HCT116 (cell line): ENCODE measurements around the gene NCAPD2. TPM values are rescaled to one million over a fixed set of nuclear protein-coding genes. Genes with fewer than 3 reads are reported as not detected.

ENCODE experiments used
- ATAC-seq: fragments of 200-7000 bp; cut with Tn5 transposase; 2 replicates; pipeline ENCODE4 v1.9.1; 2020; ENCODE audit warnings: mild to moderate bottlenecking, moderate library complexity
- BruUV-seq: library from RNA; stranded (reverse); fragments of 400-500 nt; replicated peaks from 2 replicates; lab custom pipeline; 2021; lab: Mats Ljungman, UMichigan
- CTCF ChIA-PET: fragments of 300-600 bp; sonication (Branson Sonifier 250); formaldehyde crosslinking; loops from one replicate; lab custom pipeline; 2021; ENCODE audit warnings: antibody characterized with exemption; lab: Charles Lee
- POLR2A ChIA-PET: fragments of 300-600, 350-600 bp; sonication (Branson Sonifier 250); formaldehyde crosslinking; loops from one replicate; lab custom pipeline; 2021; ENCODE audit warnings: antibody characterized with exemption; lab: Charles Lee
- RAD21 ChIA-PET, 2 experiments: fragments of 300-600 bp; sonication (Branson Sonifier 250); formaldehyde crosslinking; loops; one replicate each; lab custom pipeline; 2023; ENCODE audit warnings: low total read pairs in 2 of 2; ENCODE audit not compliant: uncharacterized antibody in 2 of 2, unreplicated experiment in 2 of 2, low non-redundant PET in 1 of 2; lab: Charles Lee
- DNase-seq: peaks from one replicate; pipeline ENCODE4 v3.0.0-alpha.2; 2010; ENCODE audit warnings: low read depth, low spot score
- H2AFZ ChIP-seq: fragments of 200-600 bp; shearing (Covaris generic), sonication (generic); 2 replicates; pipeline ENCODE4 v1.6.1; 2017; ENCODE audit warnings: low read depth, mixed run types, mixed read lengths, antibody characterized with exemption, low read length; ENCODE audit not compliant: poor library complexity, severe bottlenecking
- H3K27ac ChIP-seq: 2 replicates; pipeline ENCODE4 v1.5.1; 2012; ENCODE audit warnings: low read depth, low read length
- H3K27me3 ChIP-seq: fragments of 200-600 bp; sonication (generic); 2 replicates; pipeline ENCODE4 v1.6.1; 2016; ENCODE audit warnings: mixed run types, low read length, mixed read lengths; ENCODE audit not compliant: insufficient read depth
- H3K36me3 ChIP-seq, 2 experiments: fragments of 200-500 bp in 1 of 2; fragments of 200-600 bp in 1 of 2; sonication (Bioruptor generic) in 1 of 2; sonication (generic) in 1 of 2; 2 replicates each; pipeline versions ENCODE4 v1.5.1 to v1.6.1; 2014 to 2016; ENCODE audit warnings: low read length in 2 of 2, inconsistent platforms in 1 of 2, mixed read lengths in 1 of 2, mixed run types in 1 of 2; ENCODE audit not compliant: insufficient read depth in 2 of 2, control insufficient read depth in 1 of 2
- H3K4me1 ChIP-seq, 2 experiments: fragments of 200-600 bp in 1 of 2; sonication (generic) in 1 of 2; 2 replicates each; pipeline versions ENCODE4 v1.5.1 to v1.6.1; 2012 to 2017; ENCODE audit warnings: low read length in 2 of 2, inconsistent platforms in 1 of 2, mild to moderate bottlenecking in 1 of 2, mixed read lengths in 1 of 2, mixed run types in 1 of 2, moderate library complexity in 1 of 2; ENCODE audit not compliant: insufficient read depth in 2 of 2, control insufficient read depth in 1 of 2
- H3K4me2 ChIP-seq: fragments of 200-600 bp; sonication (generic); 2 replicates; pipeline ENCODE4 v1.6.1; 2017; ENCODE audit warnings: mixed run types, low read length, mixed read lengths
- H3K4me3 ChIP-seq, 2 experiments: fragments of 200-600 bp in 1 of 2; sonication (generic) in 1 of 2; replicated peaks in 1 of 2; 2 replicates each; pipeline ENCODE4 v1.5.1; 2011 to 2016; ENCODE audit warnings: low read length in 2 of 2, control low read depth in 1 of 2, low read depth in 1 of 2, mild to moderate bottlenecking in 1 of 2, mixed read lengths in 1 of 2, mixed run types in 1 of 2
- H3K79me2 ChIP-seq: fragments of 200-600 bp; sonication (generic); 2 replicates; pipeline ENCODE4 v1.6.1; 2017; ENCODE audit warnings: mild to moderate bottlenecking, mixed run types, low read length, moderate library complexity, mixed read lengths; ENCODE audit not compliant: insufficient read depth
- H3K9ac ChIP-seq: fragments of 200-600 bp; sonication (generic); 2 replicates; pipeline ENCODE4 v1.6.1; 2016; ENCODE audit warnings: low read length, mixed read lengths
- H3K9me2 ChIP-seq: fragments of 200-600 bp; sonication (generic), shearing (Covaris generic); 2 replicates; pipeline ENCODE4 v1.6.1; 2017; ENCODE audit warnings: mixed run types, mild to moderate bottlenecking, moderate library complexity; ENCODE audit not compliant: insufficient read depth
- H3K9me3 ChIP-seq, 2 experiments: fragments of 200-500 bp in 1 of 2; fragments of 200-600 bp in 1 of 2; sonication (Bioruptor generic) in 1 of 2; sonication (generic) in 1 of 2; 2 replicates each; pipeline ENCODE4 v1.6.1; 2014 to 2017; ENCODE audit warnings: low read length in 2 of 2, mixed read lengths in 2 of 2, inconsistent platforms in 1 of 2, low read depth in 1 of 2, mild to moderate bottlenecking in 1 of 2, mixed run types in 1 of 2, moderate library complexity in 1 of 2; ENCODE audit not compliant: control insufficient read depth in 1 of 2, insufficient read depth in 1 of 2
- H4K20me1 ChIP-seq: fragments of 200-600 bp; sonication (generic), shearing (Covaris generic); 2 replicates; pipeline ENCODE4 v1.6.1; 2017; ENCODE audit warnings: mixed run types, mild to moderate bottlenecking, moderate library complexity; ENCODE audit not compliant: insufficient read depth
- ATF3 ChIP-seq: IDR thresholded peaks from 2 replicates; pipeline ENCODE4 v1.6.1; 2012
- CBX3 ChIP-seq: IDR thresholded peaks from 2 replicates; pipeline ENCODE4 v1.6.1; 2012; ENCODE audit warnings: low read depth
- CTCF ChIP-seq, 3 experiments: fragments of 200-600 bp in 1 of 3; sonication (generic) in 1 of 3; IDR thresholded peaks in 2 of 3; conservative IDR thresholded peaks in 1 of 3; 2 replicates each; pipeline ENCODE4 v1.5.1; 2012 to 2017; ENCODE audit warnings: low read depth in 2 of 3, low read length in 2 of 3, antibody characterized with exemption in 1 of 3, borderline replicate concordance in 1 of 3, control low read depth in 1 of 3, mild to moderate bottlenecking in 1 of 3, mixed read lengths in 1 of 3, mixed run types in 1 of 3, moderate library complexity in 1 of 3; ENCODE audit not compliant: insufficient read depth in 1 of 3
- EGR1 ChIP-seq: IDR thresholded peaks from 2 replicates; pipeline ENCODE4 v1.6.1; 2012; ENCODE audit warnings: low read depth
- ELF1 ChIP-seq: IDR thresholded peaks from 2 replicates; pipeline ENCODE4 v1.6.1; 2012; ENCODE audit warnings: low read depth, borderline replicate concordance
- EZH2 ChIP-seq: fragments of 200-600 bp; sonication (generic); IDR thresholded peaks from 2 replicates; pipeline ENCODE4 v1.6.1; 2017; ENCODE audit warnings: antibody characterized with exemption, mixed run types
- EZH2phosphoT487 ChIP-seq: fragments of 200-600 bp; IDR thresholded peaks from 2 replicates; pipeline ENCODE4 v1.6.1; 2018; ENCODE audit warnings: antibody characterized with exemption, borderline replicate concordance
- FOSL1 ChIP-seq: IDR thresholded peaks from 2 replicates; pipeline ENCODE4 v1.6.1; 2012; ENCODE audit warnings: low read depth
- MAX ChIP-seq: IDR thresholded peaks from 2 replicates; pipeline ENCODE4 v1.6.1; 2012
- POLR2A ChIP-seq: IDR thresholded peaks from 2 replicates; pipeline ENCODE4 v1.7.0; 2011; ENCODE audit warnings: borderline replicate concordance; ENCODE audit not compliant: insufficient read depth, insufficient read length; ENCODE audit errors: extremely low read depth
- POLR2AphosphoS5 ChIP-seq: IDR thresholded peaks from 2 replicates; pipeline ENCODE4 v1.6.1; 2011; ENCODE audit warnings: mild to moderate bottlenecking, low read depth, low read length, moderate library complexity
- REST ChIP-seq: IDR thresholded peaks from 2 replicates; pipeline ENCODE4 v1.6.1; 2012; ENCODE audit warnings: low read depth
- SIN3A ChIP-seq: IDR thresholded peaks from 2 replicates; pipeline ENCODE4 v1.6.1; 2012; ENCODE audit warnings: low read depth
- SP1 ChIP-seq: IDR thresholded peaks from 2 replicates; pipeline ENCODE4 v1.6.1; 2012; ENCODE audit warnings: low read depth
- SRF ChIP-seq: IDR thresholded peaks from 2 replicates; pipeline ENCODE4 v1.6.1; 2012; ENCODE audit warnings: low read depth
- TCF7L2 ChIP-seq: IDR thresholded peaks from 2 replicates; pipeline ENCODE4 v1.7.0; 2011; ENCODE audit warnings: borderline replicate concordance, inconsistent platforms; ENCODE audit not compliant: insufficient read depth, insufficient read length; ENCODE audit errors: extremely low read depth
- YY1 ChIP-seq: IDR thresholded peaks from 2 replicates; pipeline ENCODE4 v1.6.1; 2011; ENCODE audit warnings: low read length, low read depth, moderate library complexity, mild to moderate bottlenecking; ENCODE audit not compliant: insufficient replicate concordance; ENCODE audit errors: extremely low read depth
- ZBTB33 ChIP-seq: IDR thresholded peaks from 2 replicates; pipeline ENCODE4 v1.6.1; 2011; ENCODE audit warnings: mild to moderate bottlenecking, low read length, moderate library complexity; ENCODE audit not compliant: insufficient replicate concordance; ENCODE audit errors: extremely low read depth
- ZFX ChIP-seq: fragments of 450-650 bp; IDR thresholded peaks from 2 replicates; pipeline ENCODE4 v1.6.1; 2017
- ZNF274 ChIP-seq: fragments of 200-500 bp; sonication (Bioruptor generic); IDR thresholded peaks from 2 replicates; pipeline ENCODE4 v1.6.1; 2014; ENCODE audit warnings: mild to moderate bottlenecking, low read depth, low read length, inconsistent platforms
- intact Hi-C: fragments of 100-400 bp; cut with micrococcal nuclease; formaldehyde crosslinking; loops from 2 replicates; pipeline ENCODE4 v1.10.0; 2022
- total RNA-seq: library from RNA; stranded (reverse); gene quantifications from one replicate; pipeline ENCODE4 v1.2.1, GENCODE V29; 2021; ENCODE audit not compliant: unreplicated experiment

The NCAPD2 gene
- total RNA-seq, 1 experiment from 2014 or later, result 177 TPM

- intact Hi-C loops, result loop anchor here (10.0 kb wide), 1 partner anchor 196 kb away; no protein-coding TSS in a partner anchor
- ChIA-PET CTCF (no interaction called here), RAD21 (no interaction called here), POLR2A (no interaction called here)
- ATAC-seq (no peak), DNase-seq (no peak)
- Histone ChIP-seq H4K20me1 (peaks cover 7% of the 10 kb centered on the region; the same call in 1 of the 2 replicates), H2AFZ (no peak overlapping the region), H3K79me2 (peaks cover 35% of the 10 kb centered on the region), H3K27ac (peak overlapping the region; percentile 99; the same call in 1 of the 2 replicates), H3K36me3 (peaks cover 36 to 75% of the 10 kb centered on the region in 2 experiments), H3K4me2 (no peak overlapping the region), H3K4me1 (peaks cover 13 to 36% of the 10 kb centered on the region in 2 experiments), H3K27me3 (no peaks in the 10 kb centered on the region), H3K9me2 (no peaks in the 10 kb centered on the region), H3K4me3 (no peak overlapping the region), H3K9me3 (no peaks in the 10 kb centered on the region), H3K9ac (no peak overlapping the region)
- TF ChIP-seq MAX, result no peak
- no peak for TF ChIP-seq ZBTB33
- TF ChIP-seq POLR2AphosphoS5, result no peak
- TF ChIP-seq ZFX, result no peak
- no peak for TF ChIP-seq EGR1
- TF ChIP-seq ZNF274, result no peak
- no peak for TF ChIP-seq YY1
- TF ChIP-seq SIN3A, result no peak
- TF ChIP-seq CBX3, result no peak
- TF ChIP-seq FOSL1, result no peak
- TF ChIP-seq SP1, result no peak
- TF ChIP-seq CTCF (IDR thresholded peaks at IDR 0.05 in 2 of 3, conservative IDR thresholded peaks at IDR 0.05 in 1 of 3; ENCODE audit: borderline replicate concordance in 1 of 3, insufficient read depth in 1 of 3, low read depth in 2 of 3, low read length in 2 of 3), result no peak
- TF ChIP-seq ELF1, result no peak
- no peak for TF ChIP-seq POLR2A
- no peak for TF ChIP-seq ATF3
- TF ChIP-seq REST, result no peak
- no peak for TF ChIP-seq SRF
- no peak for TF ChIP-seq EZH2
- no peak for TF ChIP-seq EZH2phosphoT487
- no peak for TF ChIP-seq TCF7L2
- no TSS peak for BruUV-seq
These were observed 36.8 kb downstream of the NCAPD2 start for GRCh38 chr12:6530576-6531260.
